Gastroesophageal sphincter (tissue), 3 donors: ENCODE measurements around the gene HADHB.

Experiments
- EP300 ChIP-seq: sonication (generic); formaldehyde crosslinking; IDR thresholded peaks from one replicate; pipeline ENCODE4 v1.6.1; 2017; ENCODE audit warnings: antibody characterized with exemption, mild to moderate bottlenecking
- POLR2A ChIP-seq, 2 donors: fragments of 450-650 bp; IDR thresholded peaks; one replicate each; pipeline ENCODE4 v1.6.1; 2017; ENCODE audit warnings: antibody characterized with exemption in 2 of 2, mild to moderate bottlenecking in 2 of 2, moderate library complexity in 1 of 2
- POLR2AphosphoS5 ChIP-seq: sonication (generic); formaldehyde crosslinking; IDR thresholded peaks from one replicate; pipeline ENCODE4 v1.6.1; 2017; ENCODE audit warnings: antibody characterized with exemption
- TF ChIP-seq, protein P1 (sequence below), 4 experiments: fragments of 200-600 bp in 2 of 4; fragments of 450-650 bp in 2 of 4; sonication (generic) in 1 of 4; IDR thresholded peaks; one replicate each; pipeline ENCODE4 v1.5.1; 2017 to 2019; ENCODE audit warnings: antibody characterized with exemption in 4 of 4, mild to moderate bottlenecking in 2 of 4, moderate library complexity in 2 of 4

DNA sequence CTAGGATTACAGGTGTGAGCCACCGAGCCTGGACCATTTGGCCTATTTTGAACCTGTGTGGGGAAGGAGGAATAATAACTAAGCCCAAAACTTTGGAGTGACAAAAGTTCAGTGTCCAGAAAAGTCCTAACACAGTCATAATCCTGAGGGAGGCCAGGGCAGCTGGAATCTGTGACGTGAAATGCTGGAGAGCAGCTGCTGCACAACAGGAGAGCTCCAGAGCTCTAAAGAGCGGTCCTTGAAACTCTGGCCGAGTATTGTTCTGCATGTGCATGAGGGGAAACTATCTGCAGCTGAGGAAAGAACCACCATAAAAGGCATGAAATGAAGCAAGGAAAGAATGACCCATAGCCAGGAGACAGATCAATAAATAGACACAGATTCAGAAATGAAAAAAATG lies 28.2 kb upstream of the HADHB start:
- TF ChIP-seq, protein P1, sequence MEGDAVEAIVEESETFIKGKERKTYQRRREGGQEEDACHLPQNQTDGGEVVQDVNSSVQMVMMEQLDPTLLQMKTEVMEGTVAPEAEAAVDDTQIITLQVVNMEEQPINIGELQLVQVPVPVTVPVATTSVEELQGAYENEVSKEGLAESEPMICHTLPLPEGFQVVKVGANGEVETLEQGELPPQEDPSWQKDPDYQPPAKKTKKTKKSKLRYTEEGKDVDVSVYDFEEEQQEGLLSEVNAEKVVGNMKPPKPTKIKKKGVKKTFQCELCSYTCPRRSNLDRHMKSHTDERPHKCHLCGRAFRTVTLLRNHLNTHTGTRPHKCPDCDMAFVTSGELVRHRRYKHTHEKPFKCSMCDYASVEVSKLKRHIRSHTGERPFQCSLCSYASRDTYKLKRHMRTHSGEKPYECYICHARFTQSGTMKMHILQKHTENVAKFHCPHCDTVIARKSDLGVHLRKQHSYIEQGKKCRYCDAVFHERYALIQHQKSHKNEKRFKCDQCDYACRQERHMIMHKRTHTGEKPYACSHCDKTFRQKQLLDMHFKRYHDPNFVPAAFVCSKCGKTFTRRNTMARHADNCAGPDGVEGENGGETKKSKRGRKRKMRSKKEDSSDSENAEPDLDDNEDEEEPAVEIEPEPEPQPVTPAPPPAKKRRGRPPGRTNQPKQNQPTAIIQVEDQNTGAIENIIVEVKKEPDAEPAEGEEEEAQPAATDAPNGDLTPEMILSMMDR (IDR thresholded peaks at IDR 0.05): no peak
- TF ChIP-seq POLR2AphosphoS5: no peak
- TF ChIP-seq POLR2A (IDR thresholded peaks at IDR 0.05): no peak
- no peak for TF ChIP-seq EP300
